Lung (tissue), 12 donors: ENCODE measurements around the gene GET4. TPM values are rescaled to one million over a fixed set of nuclear protein-coding genes. Genes with fewer than 3 reads are reported as not detected.

Experiments
- ATAC-seq: fragments of 200-7000 bp; cut with Tn5 transposase; one replicate; pipeline ENCODE4 v1.9.1; 2020; ENCODE audit warnings: moderate number of reproducible peaks; ENCODE audit not compliant: insufficient read depth, low FRiP score
- DNase-seq, 3 donors: peaks; one replicate each; pipeline ENCODE4 v3.0.0-alpha.2; 2013 to 2017
- H3K27ac ChIP-seq, 2 donors: one replicate each; pipeline ENCODE4 v1.5.1; 2013; ENCODE audit warnings: mild to moderate bottlenecking in 2 of 2, moderate library complexity in 2 of 2, control low read depth in 1 of 2, inconsistent platforms in 1 of 2, low read depth in 1 of 2, low read length in 1 of 2
- H3K27me3 ChIP-seq, 3 donors: one replicate each; pipeline ENCODE4 v1.5.1; 2013; ENCODE audit warnings: low read length in 2 of 3; ENCODE audit not compliant: control insufficient read depth in 3 of 3, insufficient read depth in 3 of 3
- H3K36me3 ChIP-seq, 4 donors: one replicate each; pipeline ENCODE4 v1.5.1; 2013; ENCODE audit warnings: low read length in 4 of 4, mild to moderate bottlenecking in 1 of 4, moderate library complexity in 1 of 4; ENCODE audit not compliant: control insufficient read depth in 4 of 4, insufficient read depth in 4 of 4
- H3K4me1 ChIP-seq, 5 donors: one replicate each; pipeline ENCODE4 v1.5.1; 2013; ENCODE audit warnings: low read length in 5 of 5, mild to moderate bottlenecking in 2 of 5, moderate library complexity in 1 of 5; ENCODE audit not compliant: control insufficient read depth in 5 of 5, insufficient read depth in 5 of 5
- H3K4me3 ChIP-seq: one replicate; pipeline ENCODE4 v1.5.1; 2013; ENCODE audit warnings: mild to moderate bottlenecking, control low read depth, moderate library complexity
- H3K9ac ChIP-seq, 2 donors: one replicate each; pipeline ENCODE4 v1.5.1; 2013; ENCODE audit warnings: low read length in 2 of 2, control low read depth in 1 of 2; ENCODE audit not compliant: insufficient read depth in 1 of 2
- H3K9me3 ChIP-seq, 4 donors: one replicate each; pipeline ENCODE4 v1.5.1; 2013; ENCODE audit warnings: low read length in 3 of 4, mild to moderate bottlenecking in 1 of 4, moderate library complexity in 1 of 4; ENCODE audit not compliant: control insufficient read depth in 4 of 4, insufficient read depth in 3 of 4
- CTCF ChIP-seq: IDR thresholded peaks from 2 replicates; pipeline ENCODE4 v1.5.1; 2012; ENCODE audit warnings: mild to moderate bottlenecking; ENCODE audit errors: control extremely low read depth, extremely low read depth
- WGBS, 2 donors: extraction: QIAGEN DNeasy Blood & Tissue Kit; methylation state at CpG; one replicate each; pipeline ENCODE4 v1.1.7; 2013; 5-methylcytosine and 5-hydroxymethylcytosine counted together
- polyA plus RNA-seq, 2 donors: library from polyadenylated mRNA; stranded (reverse); fragments of 200-250 nt; gene quantifications; one replicate each; pipeline ENCODE4 v1.2.1, GENCODE V29; 2013
- total RNA-seq, 2 donors: library from RNA; depleted of rRNA in 1 of 2; stranded (reverse); fragments of >200 nt in 1 of 2; gene quantifications; one replicate each; pipeline ENCODE4 v1.2.1, GENCODE V29; 2014 to 2021
- donor health status: control.
- donor health status: control.
- donor health status: Bipolar disorder and iron deficiency.
- donor health status: healthy.
- donor health status: DM: yes; HTN: yes; CAD: no.

Gene GET4
- total and polyA plus RNA-seq, 4 donors: 34.1 to 41.8 (median 40.0) TPM

DNA sequence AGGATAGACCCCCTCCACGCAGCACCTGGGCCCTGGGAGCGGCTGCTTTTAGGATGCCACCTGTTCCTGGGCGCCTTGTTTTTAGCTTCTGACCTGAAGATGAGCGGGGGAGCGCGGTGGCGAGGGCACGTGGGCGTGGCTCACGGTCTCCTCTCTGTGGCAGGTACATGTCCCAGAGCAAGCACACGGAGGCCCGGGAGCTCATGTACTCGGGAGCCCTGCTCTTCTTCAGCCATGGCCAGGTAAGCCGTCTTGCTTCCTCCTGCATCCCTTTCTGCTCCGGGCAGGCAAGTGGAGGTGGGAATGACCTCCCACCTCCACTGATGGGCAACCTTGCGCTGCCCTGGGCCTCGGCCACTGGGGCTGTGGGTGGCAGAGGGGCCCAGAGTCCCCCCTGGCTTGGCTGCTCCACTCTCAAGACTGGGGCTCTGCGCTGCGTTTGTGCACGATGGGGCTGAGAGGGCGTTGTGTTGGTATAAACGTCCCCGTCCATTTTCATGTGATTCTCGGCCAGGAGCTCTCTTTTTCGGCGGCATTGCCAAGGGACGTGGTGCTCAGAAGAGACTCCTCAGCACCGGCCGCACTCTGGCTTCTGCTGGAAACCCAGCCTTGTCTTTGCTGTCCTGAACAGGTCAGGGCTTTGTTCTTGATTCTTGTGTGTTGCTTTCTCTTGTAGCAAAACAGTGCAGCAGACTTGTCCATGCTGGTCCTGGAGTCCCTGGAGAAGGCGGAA, 9.7 kb downstream of the GET4 start:
- H3K4me3 ChIP-seq: no peak overlapping the region
- no peak for TF ChIP-seq CTCF
- no peak overlapping the region for H3K9ac ChIP-seq
- whole genome bisulfite sequencing, 2 donors: 91 to 97% methylated on average over 29 to 30 of the region's 30 CpGs
- DNase-seq: no peak
- peaks cover 4 to 39% (median 10%) of the 10 kb centered on the region in 4 donors for H3K36me3 ChIP-seq
- no peak overlapping the region for H3K27ac ChIP-seq
- H3K9me3 ChIP-seq: peaks cover 0 to 3% (median 0%) of the 10 kb centered on the region in 4 donors
- no peaks in the 10 kb centered on the region for H3K27me3 ChIP-seq
- ATAC-seq: no peak
- peaks cover 0 to 10% (median 0%) of the 10 kb centered on the region in 5 donors for H3K4me1 ChIP-seq

GRCh38 chr7:886626-887487, 10.5 kb downstream of the GET4 start:
- H3K36me3 ChIP-seq: peaks cover under 1 to 47% (median 13%) of the 10 kb centered on the region in 4 donors

DNA sequence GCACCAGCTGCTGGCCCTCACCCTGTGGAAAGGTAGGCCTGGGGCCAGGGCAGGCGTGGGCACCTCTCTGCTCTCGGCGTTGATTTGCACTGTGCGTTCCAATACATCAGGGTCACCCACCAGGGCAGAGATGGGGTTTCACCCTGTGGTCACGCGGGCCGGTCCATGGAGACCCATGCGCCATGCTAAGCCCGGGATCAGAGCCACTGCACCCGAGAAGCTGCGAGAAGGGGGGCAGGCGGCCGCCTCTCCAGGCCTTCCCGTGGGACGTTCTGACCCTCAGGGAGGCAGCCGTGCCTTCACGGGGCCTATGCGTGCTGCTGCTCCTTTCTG, 11.1 kb downstream of the GET4 start:
- H3K27me3 ChIP-seq: no peaks in the 10 kb centered on the region
- no peak overlapping the region for H3K27ac ChIP-seq
- no peak for TF ChIP-seq CTCF
- peaks cover 0 to 3% (median 0%) of the 10 kb centered on the region in 4 donors for H3K9me3 ChIP-seq
- H3K9ac ChIP-seq: no peak overlapping the region
- DNase-seq (no peak), ATAC-seq (no peak)
- H3K4me1 ChIP-seq: peaks cover 0 to 10% (median 0%) of the 10 kb centered on the region in 5 donors
- no peak overlapping the region for H3K4me3 ChIP-seq
- H3K36me3 ChIP-seq: peaks cover 6 to 53% (median 14%) of the 10 kb centered on the region in 4 donors
- WGBS, 2 donors: 90 to 98% methylated on average over 18 of the region's 18 CpGs

More at GRCh38 chr7:886626-887487, 10.5 kb downstream of the GET4 start:
- Histone ChIP-seq H3K27me3 (no peaks in the 10 kb centered on the region), H3K4me1 (peaks cover 0 to 10% (median 0%) of the 10 kb centered on the region in 5 donors), H3K9me3 (peaks cover 0 to 3% (median 0%) of the 10 kb centered on the region in 4 donors), H3K27ac (no peak overlapping the region), H3K4me3 (no peak overlapping the region), H3K9ac (no peak overlapping the region)
- TF ChIP-seq CTCF: no peak
- DNase-seq (no peak), ATAC-seq (no peak)
- 96% methylated on average over 40 of the region's 40 CpGs for WGBS, 2 donors
